Chondrocyte (in vitro differentiated cells): ENCODE results near the gene GOLGA6C. TPM values are rescaled to one million over a fixed set of nuclear protein-coding genes. Genes with fewer than 3 reads are reported as not detected.
A peak's percentile ranks its signal among the peaks of the same experiment; 100 is the strongest.
"Not testable (repeated sequence)": the region's sequence is repeated elsewhere in the genome, so short reads cannot be mapped to it uniquely, and the experiment has no call there.

Experiments
- DNase-seq: peaks from one replicate; pipeline ENCODE4 v3.0.0; 2021; ENCODE audit warnings: mixed read lengths, low spot score
- H3K27ac Mint-ChIP-seq: one replicate; pipeline ENCODE4 v1.8.0; 2021; ENCODE audit warnings: mild to moderate bottlenecking, moderate library complexity, mixed read lengths; ENCODE audit not compliant: unreplicated experiment
- H3K27me3 Mint-ChIP-seq: 2 replicates; pipeline ENCODE4 v1.8.0; 2021; ENCODE audit warnings: low read depth, mixed read lengths
- H3K36me3 Mint-ChIP-seq: 2 replicates; pipeline ENCODE4 v1.8.0; 2021; ENCODE audit warnings: low read depth, mixed read lengths
- H3K4me1 Mint-ChIP-seq: 2 replicates; pipeline ENCODE4 v1.8.0; 2021; ENCODE audit warnings: low read depth, mild to moderate bottlenecking, mixed read lengths
- H3K4me3 Mint-ChIP-seq: one replicate; pipeline ENCODE4 v1.8.0; 2021; ENCODE audit warnings: mild to moderate bottlenecking, moderate library complexity, mixed read lengths; ENCODE audit not compliant: unreplicated experiment
- H3K9me3 Mint-ChIP-seq: 2 replicates; pipeline ENCODE4 v1.8.0; 2021; ENCODE audit warnings: low read depth, mixed read lengths
- CTCF ChIP-seq: fragments of 200-600 bp; sonication (generic); IDR thresholded peaks from 2 replicates; pipeline ENCODE4 v1.5.0; 2021; ENCODE audit warnings: antibody characterized with exemption, mild to moderate bottlenecking, moderate library complexity
- total RNA-seq: library from RNA; stranded (reverse); gene quantifications from 3 replicates; pipeline ENCODE4 v1.2.1, GENCODE V29; 2021

Gene GOLGA6C
- total RNA-seq, 1 donor from 2014 or later, result not detected

DNA sequence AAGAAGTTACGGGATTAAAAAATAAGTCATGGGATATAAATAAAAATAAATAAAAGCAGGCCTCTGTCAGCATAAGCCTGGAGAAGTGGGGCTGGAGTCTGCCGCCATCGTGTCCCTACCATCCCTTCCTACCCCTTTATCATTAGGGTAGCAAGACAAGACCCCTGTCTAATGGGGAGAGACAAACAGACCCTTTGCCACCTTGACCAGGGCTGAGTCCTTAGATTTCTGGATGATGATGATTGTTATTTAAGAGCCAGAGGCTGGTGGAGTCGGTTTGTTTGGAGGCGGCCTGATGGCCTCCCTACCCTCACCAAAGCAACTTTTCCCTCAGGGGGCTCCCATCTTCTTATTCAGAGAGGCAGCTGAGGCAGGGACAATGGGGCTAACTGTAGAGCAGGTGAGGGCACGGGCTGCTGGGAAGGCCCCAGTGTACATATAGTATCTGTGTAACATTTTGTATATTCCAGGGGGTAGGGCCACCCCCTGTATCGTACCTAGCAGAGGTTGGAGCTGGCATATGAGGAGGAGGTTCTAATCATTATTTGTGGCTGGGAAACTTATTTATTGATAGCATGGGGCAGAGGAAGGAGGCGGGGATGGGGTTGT is 15.7 kb downstream of the GOLGA6C start:
- not testable (repeated sequence) for H3K9me3 Mint-ChIP-seq, H3K4me1 Mint-ChIP-seq, H3K36me3 Mint-ChIP-seq, DNase-seq, H3K27ac Mint-ChIP-seq, H3K4me3 Mint-ChIP-seq, H3K27me3 Mint-ChIP-seq

GRCh38 chr15:75274509-75275107 is 16.5 kb downstream of the GOLGA6C start:
- not testable (repeated sequence) for H3K4me3 Mint-ChIP-seq, H3K4me1 Mint-ChIP-seq, H3K36me3 Mint-ChIP-seq, H3K27me3 Mint-ChIP-seq, H3K27ac Mint-ChIP-seq, H3K9me3 Mint-ChIP-seq
- peak; percentile 75 for DNase-seq
- TF ChIP-seq CTCF, result peak; percentile 80

GRCh38 chr15:75275617-75276016 is 17.5 kb downstream of the GOLGA6C start:
- not testable (repeated sequence) for DNase-seq, H3K9me3 Mint-ChIP-seq, H3K27me3 Mint-ChIP-seq, H3K36me3 Mint-ChIP-seq, H3K27ac Mint-ChIP-seq, H3K4me3 Mint-ChIP-seq, H3K4me1 Mint-ChIP-seq

DNA sequence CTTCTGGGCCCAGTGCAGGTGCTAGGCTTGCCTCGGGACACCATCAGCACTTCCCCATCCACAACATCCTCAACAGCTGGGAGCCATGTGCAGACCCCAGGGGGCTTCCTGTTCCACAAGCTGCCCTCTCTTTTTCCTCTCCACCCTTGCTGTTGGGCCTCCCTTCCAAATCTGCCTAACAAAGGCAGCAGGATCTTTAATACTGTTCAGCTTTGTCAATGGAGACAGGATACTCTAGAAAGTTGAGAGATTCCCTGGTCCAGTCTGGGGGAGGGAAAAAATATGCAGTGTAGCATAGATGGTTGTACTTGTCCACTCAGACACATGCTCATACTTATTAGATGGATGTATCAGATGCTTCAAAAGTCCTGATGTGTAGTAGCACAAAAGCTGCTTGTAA is 20.4 kb downstream of the GOLGA6C start:
- H3K36me3 Mint-ChIP-seq, H3K9me3 Mint-ChIP-seq, H3K4me3 Mint-ChIP-seq, H3K4me1 Mint-ChIP-seq, DNase-seq, H3K27ac Mint-ChIP-seq, H3K27me3 Mint-ChIP-seq: not testable (repeated sequence)

GRCh38 chr15:75282572-75282971 is 24.4 kb downstream of the GOLGA6C start, which contains the start of gene GOLGA6D:
Gene GOLGA6D (plus strand): TSS chr15:75282835. CDS start chr15:75282876, 41 bp downstream.
- not testable (repeated sequence) for H3K4me1 Mint-ChIP-seq, DNase-seq, H3K9me3 Mint-ChIP-seq, H3K4me3 Mint-ChIP-seq, H3K36me3 Mint-ChIP-seq, H3K27ac Mint-ChIP-seq, H3K27me3 Mint-ChIP-seq

GRCh38 chr15:75284152-75284551 is 26.0 kb downstream of the GOLGA6C start:
- not testable (repeated sequence) for H3K36me3 Mint-ChIP-seq, H3K27ac Mint-ChIP-seq, H3K4me1 Mint-ChIP-seq, H3K27me3 Mint-ChIP-seq, DNase-seq, H3K4me3 Mint-ChIP-seq, H3K9me3 Mint-ChIP-seq

DNA sequence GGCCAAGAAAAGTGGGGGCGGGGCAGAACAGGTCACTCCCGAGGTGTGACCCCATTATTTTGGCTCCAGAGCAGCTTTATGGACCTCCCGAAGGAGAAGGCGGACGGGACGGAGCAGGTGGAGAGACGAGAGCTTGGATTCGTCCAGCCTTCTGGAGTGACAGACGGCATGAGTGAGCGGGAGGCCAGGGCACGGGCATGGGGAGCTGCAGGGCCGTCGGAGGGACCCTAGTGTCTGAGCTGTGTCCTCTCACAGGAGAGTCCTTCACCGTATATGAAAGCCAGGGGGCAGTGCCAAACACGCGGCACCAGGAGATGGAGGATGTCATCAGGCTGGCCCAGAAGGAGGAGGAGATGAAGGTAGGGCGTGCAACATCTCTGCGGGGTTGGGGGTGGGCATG is 35.5 kb downstream of the GOLGA6C start:
- H3K9me3 Mint-ChIP-seq, H3K27me3 Mint-ChIP-seq, H3K4me3 Mint-ChIP-seq, DNase-seq, H3K4me1 Mint-ChIP-seq, H3K36me3 Mint-ChIP-seq, H3K27ac Mint-ChIP-seq: not testable (repeated sequence)

- not testable (repeated sequence) for H3K9me3 Mint-ChIP-seq, H3K4me3 Mint-ChIP-seq, H3K27ac Mint-ChIP-seq, DNase-seq, H3K36me3 Mint-ChIP-seq, H3K4me1 Mint-ChIP-seq, H3K27me3 Mint-ChIP-seq
- peak; percentile 53 for TF ChIP-seq CTCF
Measured at GRCh38 chr15:75298541-75299310, 40.6 kb downstream of the GOLGA6C start.
